ENCODE measurements around the gene LRP1. TPM values are rescaled to one million over a fixed set of nuclear protein-coding genes. Genes with fewer than 3 reads are reported as not detected.

Gene LRP1
- total and polyA plus RNA-seq, 2 of the 13 experiments (the other 11 are each of a cell fraction or from before 2014, with no cell fraction given): 14.7 to 30.8 TPM

GRCh38 chr12:57127726-57128518 is at the start of gene LRP1 (continued):
- peak; percentile 85; the same call in 1 of the 2 replicates for TF ChIP-seq TP53 (CRISPR knock-in tag; conservative IDR thresholded peaks at IDR 0.05)
- no peak for TF ChIP-seq PITX1 (CRISPR knock-in tag; IDR thresholded peaks at IDR 0.05)
- no peak for TF ChIP-seq NCOA1 (CRISPR knock-in tag; IDR thresholded peaks at IDR 0.05)
- no peak; the same call in 1 of the 2 replicates for TF ChIP-seq ZFP36L1 (CRISPR knock-in tag; IDR thresholded peaks at IDR 0.05)
- TF ChIP-seq KAT8 (CRISPR knock-in tag; IDR thresholded peaks at IDR 0.05): peak; percentile 30; the same call in 1 of the 2 replicates
- TF ChIP-seq, protein P1, sequence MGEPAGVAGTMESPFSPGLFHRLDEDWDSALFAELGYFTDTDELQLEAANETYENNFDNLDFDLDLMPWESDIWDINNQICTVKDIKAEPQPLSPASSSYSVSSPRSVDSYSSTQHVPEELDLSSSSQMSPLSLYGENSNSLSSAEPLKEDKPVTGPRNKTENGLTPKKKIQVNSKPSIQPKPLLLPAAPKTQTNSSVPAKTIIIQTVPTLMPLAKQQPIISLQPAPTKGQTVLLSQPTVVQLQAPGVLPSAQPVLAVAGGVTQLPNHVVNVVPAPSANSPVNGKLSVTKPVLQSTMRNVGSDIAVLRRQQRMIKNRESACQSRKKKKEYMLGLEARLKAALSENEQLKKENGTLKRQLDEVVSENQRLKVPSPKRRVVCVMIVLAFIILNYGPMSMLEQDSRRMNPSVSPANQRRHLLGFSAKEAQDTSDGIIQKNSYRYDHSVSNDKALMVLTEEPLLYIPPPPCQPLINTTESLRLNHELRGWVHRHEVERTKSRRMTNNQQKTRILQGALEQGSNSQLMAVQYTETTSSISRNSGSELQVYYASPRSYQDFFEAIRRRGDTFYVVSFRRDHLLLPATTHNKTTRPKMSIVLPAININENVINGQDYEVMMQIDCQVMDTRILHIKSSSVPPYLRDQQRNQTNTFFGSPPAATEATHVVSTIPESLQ (CRISPR knock-in tag; conservative IDR thresholded peaks at IDR 0.05): no peak
- TF ChIP-seq, protein P2, sequence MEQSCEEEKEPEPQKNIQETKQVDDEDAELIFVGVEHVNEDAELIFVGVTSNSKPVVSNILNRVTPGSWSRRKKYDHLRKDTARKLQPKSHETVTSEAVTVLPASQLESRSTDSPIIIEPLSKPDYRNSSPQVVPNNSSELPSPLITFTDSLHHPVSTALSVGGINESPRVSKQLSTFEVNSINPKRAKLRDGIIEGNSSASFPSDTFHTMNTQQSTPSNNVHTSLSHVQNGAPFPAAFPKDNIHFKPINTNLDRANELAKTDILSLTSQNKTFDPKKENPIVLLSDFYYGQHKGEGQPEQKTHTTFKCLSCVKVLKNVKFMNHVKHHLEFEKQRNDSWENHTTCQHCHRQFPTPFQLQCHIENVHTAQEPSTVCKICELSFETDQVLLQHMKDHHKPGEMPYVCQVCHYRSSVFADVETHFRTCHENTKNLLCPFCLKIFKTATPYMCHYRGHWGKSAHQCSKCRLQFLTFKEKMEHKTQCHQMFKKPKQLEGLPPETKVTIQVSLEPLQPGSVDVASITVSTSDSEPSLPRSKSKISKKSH (CRISPR knock-in tag; IDR thresholded peaks at IDR 0.05; ENCODE audit: borderline replicate concordance): peak; percentile 69; the same call in 1 of the 2 replicates
- peak; percentile 42; the same call in 1 of the 2 replicates for TF ChIP-seq ZNF747 (CRISPR knock-in tag; IDR thresholded peaks at IDR 0.05; ENCODE audit: borderline replicate concordance)
- peak; percentile 60; the same call in 1 of the 2 replicates for TF ChIP-seq ZNF616 (CRISPR knock-in tag; IDR thresholded peaks at IDR 0.05; ENCODE audit: low read depth)
- TF ChIP-seq, protein P3, sequence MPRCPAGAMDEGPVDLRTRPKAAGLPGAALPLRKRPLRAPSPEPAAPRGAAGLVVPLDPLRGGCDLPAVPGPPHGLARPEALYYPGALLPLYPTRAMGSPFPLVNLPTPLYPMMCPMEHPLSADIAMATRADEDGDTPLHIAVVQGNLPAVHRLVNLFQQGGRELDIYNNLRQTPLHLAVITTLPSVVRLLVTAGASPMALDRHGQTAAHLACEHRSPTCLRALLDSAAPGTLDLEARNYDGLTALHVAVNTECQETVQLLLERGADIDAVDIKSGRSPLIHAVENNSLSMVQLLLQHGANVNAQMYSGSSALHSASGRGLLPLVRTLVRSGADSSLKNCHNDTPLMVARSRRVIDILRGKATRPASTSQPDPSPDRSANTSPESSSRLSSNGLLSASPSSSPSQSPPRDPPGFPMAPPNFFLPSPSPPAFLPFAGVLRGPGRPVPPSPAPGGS (CRISPR knock-in tag; IDR thresholded peaks at IDR 0.05): 0 out of 2 replicates have a peak, but pooled peaks have one; percentile 25
- TF ChIP-seq ZSCAN29 (CRISPR knock-in tag; conservative IDR thresholded peaks at IDR 0.05): no peak
- no peak for TF ChIP-seq PRMT3 (CRISPR knock-in tag; IDR thresholded peaks at IDR 0.05; ENCODE audit: borderline replicate concordance, low read depth)
- 0 out of 2 replicates have a peak, but pooled peaks have one; percentile 28 for TF ChIP-seq ZNF431 (CRISPR knock-in tag; IDR thresholded peaks at IDR 0.05; ENCODE audit: borderline replicate concordance, low read depth)
- TF ChIP-seq CEBPG (CRISPR knock-in tag; IDR thresholded peaks at IDR 0.05): 0 out of 2 replicates have a peak, but pooled peaks have one; percentile 3
- peak; percentile 68 for TF ChIP-seq KLF6 (CRISPR knock-in tag; IDR thresholded peaks at IDR 0.05)
- 0 out of 2 replicates have a peak, but pooled peaks have one; percentile 67 for TF ChIP-seq TSC22D2 (CRISPR knock-in tag; IDR thresholded peaks at IDR 0.05; ENCODE audit: borderline replicate concordance)
- TF ChIP-seq MYC (CRISPR knock-in tag; IDR thresholded peaks at IDR 0.05; ENCODE audit: borderline replicate concordance): peak; percentile 79
- TF ChIP-seq, protein P4, sequence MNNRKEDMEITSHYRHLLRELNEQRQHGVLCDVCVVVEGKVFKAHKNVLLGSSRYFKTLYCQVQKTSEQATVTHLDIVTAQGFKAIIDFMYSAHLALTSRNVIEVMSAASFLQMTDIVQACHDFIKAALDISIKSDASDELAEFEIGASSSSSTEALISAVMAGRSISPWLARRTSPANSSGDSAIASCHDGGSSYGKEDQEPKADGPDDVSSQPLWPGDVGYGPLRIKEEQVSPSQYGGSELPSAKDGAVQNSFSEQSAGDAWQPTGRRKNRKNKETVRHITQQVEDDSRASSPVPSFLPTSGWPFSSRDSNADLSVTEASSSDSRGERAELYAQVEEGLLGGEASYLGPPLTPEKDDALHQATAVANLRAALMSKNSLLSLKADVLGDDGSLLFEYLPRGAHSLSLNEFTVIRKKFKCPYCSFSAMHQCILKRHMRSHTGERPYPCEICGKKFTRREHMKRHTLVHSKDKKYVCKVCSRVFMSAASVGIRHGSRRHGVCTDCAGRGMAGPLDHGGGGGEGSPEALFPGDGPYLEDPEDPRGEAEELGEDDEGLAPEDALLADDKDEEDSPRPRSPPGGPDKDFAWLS (CRISPR knock-in tag; IDR thresholded peaks at IDR 0.05; ENCODE audit: borderline replicate concordance): no peak
- peak; percentile 69; the same call in 1 of the 2 replicates for TF ChIP-seq NRL (CRISPR knock-in tag; IDR thresholded peaks at IDR 0.05; ENCODE audit: borderline replicate concordance)
- TF ChIP-seq HIVEP1 (CRISPR knock-in tag; IDR thresholded peaks at IDR 0.05): no peak
- TF ChIP-seq, protein P5, sequence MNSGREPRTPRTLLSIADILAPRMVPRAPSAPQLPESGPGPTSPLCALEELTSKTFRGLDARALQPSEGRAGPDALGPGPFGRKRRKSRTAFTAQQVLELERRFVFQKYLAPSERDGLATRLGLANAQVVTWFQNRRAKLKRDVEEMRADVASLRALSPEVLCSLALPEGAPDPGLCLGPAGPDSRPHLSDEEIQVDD (CRISPR knock-in tag; IDR thresholded peaks at IDR 0.05; ENCODE audit: borderline replicate concordance): no peak
- peak; percentile 62 for TF ChIP-seq HDAC1 (CRISPR knock-in tag; IDR thresholded peaks at IDR 0.05)

All from HepG2 (cell line).